Adipocyte (in vitro differentiated cells): ENCODE measurements around the gene NUDT16L1.

ENCODE experiments used
- DNase-seq: peaks from one replicate; pipeline ENCODE4 v3.0.0-alpha.2; 2015; ENCODE audit warnings: low read depth
- H3K27me3 ChIP-seq: replicated peaks from 2 replicates; pipeline ENCODE4 v1.7.0; 2013; ENCODE audit warnings: mild to moderate bottlenecking, low read length, moderate library complexity; ENCODE audit not compliant: control insufficient read depth, insufficient read depth
- H3K36me3 ChIP-seq: 2 replicates; pipeline ENCODE4 v1.7.0; 2013; ENCODE audit warnings: low read length, mild to moderate bottlenecking, moderate library complexity; ENCODE audit not compliant: control insufficient read depth, insufficient read depth, severe bottlenecking
- H3K4me1 ChIP-seq: 2 replicates; pipeline ENCODE4 v1.7.0; 2013; ENCODE audit warnings: mild to moderate bottlenecking, low read length, moderate library complexity; ENCODE audit not compliant: control insufficient read depth, insufficient read depth
- H3K4me3 ChIP-seq: 2 replicates; pipeline ENCODE4 v1.7.0; 2013; ENCODE audit warnings: mild to moderate bottlenecking, low read length, moderate library complexity
- H3K9ac ChIP-seq: 2 replicates; pipeline ENCODE4 v1.7.0; 2013; ENCODE audit warnings: mild to moderate bottlenecking, low read length, moderate library complexity
- H3K9me3 ChIP-seq: 2 replicates; pipeline ENCODE4 v1.7.0; 2013; ENCODE audit warnings: mild to moderate bottlenecking, low read length, moderate library complexity; ENCODE audit not compliant: control insufficient read depth

The NUDT16L1 gene

GRCh38 chr16:4655801-4656200 is 37.6 kb upstream of the NUDT16L1 start:
- no peak overlapping the region for H3K4me3 ChIP-seq
- H3K9me3 ChIP-seq: no peaks in the 10 kb centered on the region
- peaks cover 65% of the 10 kb centered on the region for H3K36me3 ChIP-seq
- DNase-seq: no peak
- no peaks in the 10 kb centered on the region for H3K4me1 ChIP-seq
- H3K27me3 ChIP-seq: no peaks in the 10 kb centered on the region
- no peak overlapping the region for H3K9ac ChIP-seq

- H3K4me1 ChIP-seq: no peaks in the 10 kb centered on the region
- no peak for DNase-seq
- H3K36me3 ChIP-seq: peaks cover 62% of the 10 kb centered on the region
- H3K4me3 ChIP-seq: no peak overlapping the region
- H3K9ac ChIP-seq: no peak overlapping the region
- no peaks in the 10 kb centered on the region for H3K27me3 ChIP-seq
- no peaks in the 10 kb centered on the region for H3K9me3 ChIP-seq
Observed at GRCh38 chr16:4656221-4656620, 37.1 kb upstream of the NUDT16L1 start.

- Histone ChIP-seq H3K4me3 (no peak overlapping the region), H3K9ac (no peak overlapping the region), H3K9me3 (no peaks in the 10 kb centered on the region), H3K27me3 (no peaks in the 10 kb centered on the region), H3K4me1 (no peaks in the 10 kb centered on the region), H3K36me3 (peaks cover 62% of the 10 kb centered on the region)
- DNase-seq: no peak
Observed at GRCh38 chr16:4656695-4657686, 36.4 kb upstream of the NUDT16L1 start.

- DNase-seq: no peak
- H3K9ac ChIP-seq: no peak overlapping the region
- no peak overlapping the region for H3K4me3 ChIP-seq
- H3K27me3 ChIP-seq: no peaks in the 10 kb centered on the region
- H3K4me1 ChIP-seq: no peaks in the 10 kb centered on the region
- H3K9me3 ChIP-seq: no peaks in the 10 kb centered on the region
- peaks cover 50% of the 10 kb centered on the region for H3K36me3 ChIP-seq
Observed at GRCh38 chr16:4659363-4660353, 33.7 kb upstream of the NUDT16L1 start.

- peak; percentile 22 for DNase-seq
- Histone ChIP-seq H3K9ac (no peak overlapping the region), H3K9me3 (no peaks in the 10 kb centered on the region), H3K27me3 (no peaks in the 10 kb centered on the region), H3K36me3 (peaks cover 50% of the 10 kb centered on the region), H3K4me1 (no peaks in the 10 kb centered on the region), H3K4me3 (no peak overlapping the region)
Observed at GRCh38 chr16:4660454-4661007, 32.8 kb upstream of the NUDT16L1 start.

- Histone ChIP-seq H3K9ac (no peak overlapping the region), H3K36me3 (peaks cover 46% of the 10 kb centered on the region), H3K4me1 (no peaks in the 10 kb centered on the region), H3K9me3 (no peaks in the 10 kb centered on the region), H3K27me3 (no peaks in the 10 kb centered on the region), H3K4me3 (no peak overlapping the region)
- no peak for DNase-seq
Observed at GRCh38 chr16:4661661-4662060, 31.7 kb upstream of the NUDT16L1 start.

GRCh38 chr16:4663465-4663776 is 29.9 kb upstream of the NUDT16L1 start:
- Histone ChIP-seq H3K4me3 (no peak overlapping the region), H3K27me3 (no peaks in the 10 kb centered on the region), H3K4me1 (no peaks in the 10 kb centered on the region), H3K9me3 (no peaks in the 10 kb centered on the region), H3K36me3 (peaks cover 51% of the 10 kb centered on the region), H3K9ac (no peak overlapping the region)
- no peak for DNase-seq

- Histone ChIP-seq H3K9me3 (no peaks in the 10 kb centered on the region), H3K9ac (no peak overlapping the region), H3K36me3 (peaks cover 54% of the 10 kb centered on the region), H3K4me3 (no peak overlapping the region), H3K27me3 (no peaks in the 10 kb centered on the region), H3K4me1 (no peaks in the 10 kb centered on the region)
- no peak for DNase-seq
Observed at GRCh38 chr16:4663777-4664465, 29.4 kb upstream of the NUDT16L1 start.

- no peak overlapping the region for H3K4me3 ChIP-seq
- no peak for DNase-seq
- H3K4me1 ChIP-seq: no peaks in the 10 kb centered on the region
- H3K36me3 ChIP-seq: peaks cover 59% of the 10 kb centered on the region
- no peaks in the 10 kb centered on the region for H3K9me3 ChIP-seq
- H3K27me3 ChIP-seq: no peaks in the 10 kb centered on the region
- no peak overlapping the region for H3K9ac ChIP-seq
Observed at GRCh38 chr16:4664538-4665418, 28.6 kb upstream of the NUDT16L1 start.

GRCh38 chr16:4666537-4667202 is 26.7 kb upstream of the NUDT16L1 start:
- no peak for DNase-seq
- no peaks in the 10 kb centered on the region for H3K27me3 ChIP-seq
- H3K9ac ChIP-seq: no peak overlapping the region
- no peak overlapping the region for H3K4me3 ChIP-seq
- H3K9me3 ChIP-seq: no peaks in the 10 kb centered on the region
- H3K4me1 ChIP-seq: no peaks in the 10 kb centered on the region
- H3K36me3 ChIP-seq: peaks cover 69% of the 10 kb centered on the region
